WI38 (cell line): ENCODE results near the gene KRTAP19-2.

Experiments
- H3K4me3 ChIP-seq: 2 replicates; pipeline ENCODE4 v1.5.1; 2011; ENCODE audit warnings: low read depth, mild to moderate bottlenecking, control low read depth, low read length
- TF ChIP-seq, protein P1 (sequence below): IDR thresholded peaks from 2 replicates; pipeline ENCODE4 v1.5.1; 2012; ENCODE audit warnings: low read depth, mild to moderate bottlenecking, control low read depth, low read length

Gene KRTAP19-2

GRCh38 chr21:30448514-30448913 is 38.7 kb downstream of the KRTAP19-2 start:
- H3K4me3 ChIP-seq = no peak overlapping the region
- TF ChIP-seq, protein P1, sequence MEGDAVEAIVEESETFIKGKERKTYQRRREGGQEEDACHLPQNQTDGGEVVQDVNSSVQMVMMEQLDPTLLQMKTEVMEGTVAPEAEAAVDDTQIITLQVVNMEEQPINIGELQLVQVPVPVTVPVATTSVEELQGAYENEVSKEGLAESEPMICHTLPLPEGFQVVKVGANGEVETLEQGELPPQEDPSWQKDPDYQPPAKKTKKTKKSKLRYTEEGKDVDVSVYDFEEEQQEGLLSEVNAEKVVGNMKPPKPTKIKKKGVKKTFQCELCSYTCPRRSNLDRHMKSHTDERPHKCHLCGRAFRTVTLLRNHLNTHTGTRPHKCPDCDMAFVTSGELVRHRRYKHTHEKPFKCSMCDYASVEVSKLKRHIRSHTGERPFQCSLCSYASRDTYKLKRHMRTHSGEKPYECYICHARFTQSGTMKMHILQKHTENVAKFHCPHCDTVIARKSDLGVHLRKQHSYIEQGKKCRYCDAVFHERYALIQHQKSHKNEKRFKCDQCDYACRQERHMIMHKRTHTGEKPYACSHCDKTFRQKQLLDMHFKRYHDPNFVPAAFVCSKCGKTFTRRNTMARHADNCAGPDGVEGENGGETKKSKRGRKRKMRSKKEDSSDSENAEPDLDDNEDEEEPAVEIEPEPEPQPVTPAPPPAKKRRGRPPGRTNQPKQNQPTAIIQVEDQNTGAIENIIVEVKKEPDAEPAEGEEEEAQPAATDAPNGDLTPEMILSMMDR = no peak

DNA sequence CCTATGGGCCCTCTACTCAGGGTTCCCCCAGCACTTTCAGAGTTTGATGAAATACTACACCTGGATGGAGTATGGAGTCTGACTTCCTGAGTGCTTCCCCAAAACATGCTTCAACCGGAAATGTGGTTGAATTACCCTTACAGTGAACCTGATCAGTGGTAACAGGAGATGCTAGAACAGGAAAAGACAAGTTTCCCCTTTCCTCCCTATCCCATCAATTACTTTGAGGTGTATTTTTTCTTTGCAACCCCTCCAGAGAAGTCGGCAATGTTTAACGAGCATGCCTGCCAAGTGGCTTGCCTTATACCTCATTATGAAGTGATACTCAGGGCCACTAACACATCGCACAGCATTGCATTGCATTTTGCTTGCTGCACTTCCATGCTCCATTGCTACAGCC is 40.2 kb downstream of the KRTAP19-2 start:
- H3K4me3 ChIP-seq = no peak overlapping the region
- TF ChIP-seq, protein P1 = no peak

GRCh38 chr21:30444204-30444603 is 43.0 kb downstream of the KRTAP19-2 start:
- no peak overlapping the region for H3K4me3 ChIP-seq
- TF ChIP-seq, protein P1 = no peak

DNA sequence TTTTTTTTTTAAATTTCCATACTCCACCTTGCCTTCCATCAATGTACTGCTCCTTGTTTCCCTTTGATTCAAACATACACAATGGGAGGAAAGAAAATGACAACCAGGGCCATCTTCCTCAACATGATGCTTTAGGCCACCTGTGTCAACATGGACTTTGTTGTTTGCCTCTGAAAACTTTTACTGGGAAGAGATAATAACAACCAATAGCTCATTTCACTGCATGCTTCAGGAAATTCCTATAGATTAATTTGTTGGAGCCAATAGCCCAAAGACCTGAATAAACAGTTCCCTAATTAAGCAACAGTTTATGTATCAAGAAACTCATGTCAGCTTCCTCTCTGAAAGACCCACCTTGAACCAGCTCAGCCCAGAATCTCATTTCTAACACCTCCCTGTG is 44.0 kb downstream of the KRTAP19-2 start:
- TF ChIP-seq, protein P1 = no peak
- no peak overlapping the region for H3K4me3 ChIP-seq

DNA sequence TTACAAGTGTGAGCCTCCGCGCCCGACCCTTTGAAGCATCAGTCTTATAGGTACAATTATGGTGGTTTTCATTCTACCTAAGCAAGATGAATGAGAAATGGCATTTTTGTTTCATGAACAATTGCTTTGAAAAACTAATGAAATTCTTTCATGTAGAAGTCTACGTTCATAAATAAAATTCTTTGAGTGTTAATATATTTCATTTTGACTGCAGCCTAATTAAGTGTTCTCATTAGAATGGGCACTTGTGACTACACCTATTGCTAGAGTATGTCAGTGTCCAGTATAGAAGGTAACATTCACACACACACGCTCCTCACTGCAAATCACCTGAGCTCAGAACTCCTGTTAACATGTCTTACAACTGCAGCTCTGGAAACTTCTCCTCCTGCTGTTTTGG is 47.3 kb downstream of the KRTAP19-2 start, which contains the start of gene KRTAP15-1:
KRTAP15-1 (plus strand) TSS at position 301 of the 400 bp plus-strand sequence; CDS start at position 354, 53 bp downstream.
- TF ChIP-seq, protein P1 = no peak

More for the DNA sequence above, 47.3 kb downstream of the KRTAP19-2 start, which contains the start of gene KRTAP15-1:
- no peak within 1 kb of the TSS for H3K4me3 ChIP-seq
